SK-N-SH (cell line): ENCODE results near the gene KIAA0513. TPM values are rescaled to one million over a fixed set of nuclear protein-coding genes. Genes with fewer than 3 reads are reported as not detected.

ENCODE experiments used
- CTCF ChIA-PET: fragments of 300-600, 350-600 bp; formaldehyde crosslinking; extraction: SDS; loops from one replicate; lab custom pipeline; 2021; lab: Yijun Ruan, JAX
- POLR2A ChIA-PET: fragments of 350-600 bp; sonication (Branson Sonifier 250); formaldehyde crosslinking; extraction: SDS; loops from one replicate; lab custom pipeline; 2020; ENCODE audit warnings: antibody characterized with exemption, inconsistent platforms; lab: Yijun Ruan, JAX
- DNase-seq: peaks from one replicate; pipeline ENCODE4 v3.0.0; 2012
- H2AFZ ChIP-seq: fragments of 200-600 bp; sonication (generic); 2 replicates; pipeline ENCODE4 v1.8.1; 2016; ENCODE audit warnings: antibody characterized with exemption, mild to moderate bottlenecking, low read depth
- H3F3A ChIP-seq: fragments of 200-600 bp; sonication (generic); replicated peaks from 2 replicates; pipeline ENCODE3; 2016; ENCODE audit warnings: antibody characterized with exemption, mild to moderate bottlenecking; ENCODE audit not compliant: insufficient read depth
- H3K27ac ChIP-seq, 2 experiments: fragments of 200-500 bp in 1 of 2; fragments of 200-600 bp in 1 of 2; sonication (Bioruptor generic) in 1 of 2; sonication (generic), shearing (Covaris generic) in 1 of 2; 2 replicates each; pipeline versions ENCODE4 v1.5.1 to v1.6.1; 2014 to 2016; ENCODE audit warnings: low read depth in 2 of 2, inconsistent platforms in 1 of 2, low read length in 1 of 2, mild to moderate bottlenecking in 1 of 2, mixed read lengths in 1 of 2
- H3K27me3 ChIP-seq: fragments of 200-600 bp; sonication (generic), shearing (Covaris generic); 2 replicates; pipeline ENCODE4 v1.6.1; 2016; ENCODE audit warnings: mixed run types; ENCODE audit not compliant: insufficient read depth
- H3K36me3 ChIP-seq, 2 experiments: fragments of 200-500 bp in 1 of 2; fragments of 200-600 bp in 1 of 2; sonication (Bioruptor generic) in 1 of 2; sonication (generic) in 1 of 2; replicated peaks in 1 of 2; 2 replicates each; pipeline versions ENCODE3 to v1.5.1; 2014 to 2016; ENCODE audit warnings: low read length in 1 of 2, mild to moderate bottlenecking in 1 of 2; ENCODE audit not compliant: insufficient read depth in 2 of 2, control insufficient read depth in 1 of 2
- H3K4me1 ChIP-seq, 2 experiments: fragments of 200-500 bp in 1 of 2; fragments of 200-600 bp in 1 of 2; sonication (Bioruptor generic) in 1 of 2; sonication (generic), shearing (Covaris generic) in 1 of 2; 2 replicates each; pipeline versions ENCODE4 v1.5.1 to v1.6.1; 2014 to 2016; ENCODE audit warnings: low read depth in 1 of 2, low read length in 1 of 2, mixed run types in 1 of 2; ENCODE audit not compliant: insufficient read depth in 2 of 2, control insufficient read depth in 1 of 2
- H3K4me2 ChIP-seq: fragments of 200-600 bp; sonication (generic), shearing (Covaris generic); 2 replicates; pipeline ENCODE4 v1.6.1; 2017; ENCODE audit warnings: mixed run types
- H3K4me3 ChIP-seq, 2 experiments: fragments of 200-500 bp in 1 of 2; fragments of 200-600 bp in 1 of 2; sonication (Bioruptor generic) in 1 of 2; sonication (generic), shearing (Covaris generic) in 1 of 2; 2 replicates each; pipeline versions ENCODE4 v1.5.1 to v1.8.1; 2014 to 2016; ENCODE audit warnings: low read depth in 2 of 2, inconsistent platforms in 1 of 2, low read length in 1 of 2, mild to moderate bottlenecking in 1 of 2, mixed read lengths in 1 of 2, moderate library complexity in 1 of 2
- H3K79me2 ChIP-seq: fragments of 200-600 bp; sonication (generic); 2 replicates; pipeline ENCODE4 v1.8.1; 2017; ENCODE audit warnings: mild to moderate bottlenecking; ENCODE audit not compliant: insufficient read depth
- H3K9ac ChIP-seq: fragments of 200-600 bp; sonication (generic); 2 replicates; pipeline ENCODE4 v1.6.1; 2017; ENCODE audit warnings: mixed run types
- H3K9me2 ChIP-seq: fragments of 200-600 bp; sonication (generic); 2 replicates; pipeline ENCODE4 v1.6.1; 2017; ENCODE audit warnings: mixed run types
- H3K9me3 ChIP-seq: fragments of 200-600 bp; sonication (generic); 2 replicates; pipeline ENCODE4 v1.6.1; 2017; ENCODE audit warnings: mixed run types, mild to moderate bottlenecking, moderate library complexity
- H4K20me1 ChIP-seq: fragments of 200-600 bp; sonication (generic); 2 replicates; pipeline ENCODE4 v1.6.1; 2017; ENCODE audit warnings: mild to moderate bottlenecking, mixed run types; ENCODE audit not compliant: insufficient read depth
- CHD2 ChIP-seq: fragments of 150-350 bp; IDR thresholded peaks from 2 replicates; pipeline ENCODE4 v1.6.1; 2018; ENCODE audit warnings: low read length; ENCODE audit not compliant: partially characterized antibody
- CTCF ChIP-seq: fragments of 200-600 bp; sonication (generic); IDR thresholded peaks from 2 replicates; pipeline ENCODE4 v1.6.1; 2017; ENCODE audit warnings: antibody characterized with exemption, mild to moderate bottlenecking, moderate library complexity
- FOXJ3 ChIP-seq: sonication (generic); formaldehyde crosslinking; IDR thresholded peaks from 2 replicates; pipeline ENCODE4 v1.5.1; 2020; ENCODE audit warnings: mild to moderate bottlenecking, missing genetic modification reagents
- MEF2A ChIP-seq: IDR thresholded peaks from 2 replicates; pipeline ENCODE4 v1.4.0; 2012; ENCODE audit warnings: low read depth, borderline replicate concordance
- POLR2AphosphoS5 ChIP-seq: IDR thresholded peaks from 2 replicates; pipeline ENCODE4 v1.6.1; 2012; ENCODE audit warnings: low read depth, low read length
- RFX5 ChIP-seq: IDR thresholded peaks from 2 replicates; pipeline ENCODE4 v1.6.1; 2012; ENCODE audit warnings: mild to moderate bottlenecking, improper control_type of control experiment, low read length
- WGBS: methylation state at CpG from one replicate; pipeline ENCODE4 v1.1.6; 2017; ENCODE audit warnings: low lambda C conversion rate; 5-methylcytosine and 5-hydroxymethylcytosine counted together
- polyA plus RNA-seq, 3 experiments: library from polyadenylated mRNA; depleted of rRNA; stranded (reverse); fragments of >200 nt; gene quantifications; 2 replicates each; pipeline ENCODE4 v1.2.3, GENCODE V29; 2012
- TF ChIP-seq, protein P1 (sequence below): IDR thresholded peaks from 2 replicates; pipeline ENCODE4 v1.6.1; 2012; ENCODE audit warnings: mild to moderate bottlenecking, low read depth, low read length, moderate library complexity
- TF ChIP-seq, protein P2 (sequence below): IDR thresholded peaks from 2 replicates; pipeline ENCODE4; 2012
- TF ChIP-seq, protein P3 (sequence below): IDR thresholded peaks from 2 replicates; pipeline ENCODE4 v1.4.0; 2012; ENCODE audit warnings: low read depth, borderline replicate concordance

Gene KIAA0513
- polyA plus RNA-seq, 1 of the 3 experiments (the other 2 are of a cell fraction) = 6.5 TPM

- TF ChIP-seq, protein P1, sequence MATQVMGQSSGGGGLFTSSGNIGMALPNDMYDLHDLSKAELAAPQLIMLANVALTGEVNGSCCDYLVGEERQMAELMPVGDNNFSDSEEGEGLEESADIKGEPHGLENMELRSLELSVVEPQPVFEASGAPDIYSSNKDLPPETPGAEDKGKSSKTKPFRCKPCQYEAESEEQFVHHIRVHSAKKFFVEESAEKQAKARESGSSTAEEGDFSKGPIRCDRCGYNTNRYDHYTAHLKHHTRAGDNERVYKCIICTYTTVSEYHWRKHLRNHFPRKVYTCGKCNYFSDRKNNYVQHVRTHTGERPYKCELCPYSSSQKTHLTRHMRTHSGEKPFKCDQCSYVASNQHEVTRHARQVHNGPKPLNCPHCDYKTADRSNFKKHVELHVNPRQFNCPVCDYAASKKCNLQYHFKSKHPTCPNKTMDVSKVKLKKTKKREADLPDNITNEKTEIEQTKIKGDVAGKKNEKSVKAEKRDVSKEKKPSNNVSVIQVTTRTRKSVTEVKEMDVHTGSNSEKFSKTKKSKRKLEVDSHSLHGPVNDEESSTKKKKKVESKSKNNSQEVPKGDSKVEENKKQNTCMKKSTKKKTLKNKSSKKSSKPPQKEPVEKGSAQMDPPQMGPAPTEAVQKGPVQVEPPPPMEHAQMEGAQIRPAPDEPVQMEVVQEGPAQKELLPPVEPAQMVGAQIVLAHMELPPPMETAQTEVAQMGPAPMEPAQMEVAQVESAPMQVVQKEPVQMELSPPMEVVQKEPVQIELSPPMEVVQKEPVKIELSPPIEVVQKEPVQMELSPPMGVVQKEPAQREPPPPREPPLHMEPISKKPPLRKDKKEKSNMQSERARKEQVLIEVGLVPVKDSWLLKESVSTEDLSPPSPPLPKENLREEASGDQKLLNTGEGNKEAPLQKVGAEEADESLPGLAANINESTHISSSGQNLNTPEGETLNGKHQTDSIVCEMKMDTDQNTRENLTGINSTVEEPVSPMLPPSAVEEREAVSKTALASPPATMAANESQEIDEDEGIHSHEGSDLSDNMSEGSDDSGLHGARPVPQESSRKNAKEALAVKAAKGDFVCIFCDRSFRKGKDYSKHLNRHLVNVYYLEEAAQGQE = no peak
- TF ChIP-seq POLR2AphosphoS5 = no peak
- TF ChIP-seq, protein P2, sequence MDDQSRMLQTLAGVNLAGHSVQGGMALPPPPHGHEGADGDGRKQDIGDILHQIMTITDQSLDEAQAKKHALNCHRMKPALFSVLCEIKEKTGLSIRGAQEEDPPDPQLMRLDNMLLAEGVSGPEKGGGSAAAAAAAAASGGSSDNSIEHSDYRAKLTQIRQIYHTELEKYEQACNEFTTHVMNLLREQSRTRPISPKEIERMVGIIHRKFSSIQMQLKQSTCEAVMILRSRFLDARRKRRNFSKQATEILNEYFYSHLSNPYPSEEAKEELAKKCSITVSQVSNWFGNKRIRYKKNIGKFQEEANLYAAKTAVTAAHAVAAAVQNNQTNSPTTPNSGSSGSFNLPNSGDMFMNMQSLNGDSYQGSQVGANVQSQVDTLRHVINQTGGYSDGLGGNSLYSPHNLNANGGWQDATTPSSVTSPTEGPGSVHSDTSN = no peak
- TF ChIP-seq, protein P3, sequence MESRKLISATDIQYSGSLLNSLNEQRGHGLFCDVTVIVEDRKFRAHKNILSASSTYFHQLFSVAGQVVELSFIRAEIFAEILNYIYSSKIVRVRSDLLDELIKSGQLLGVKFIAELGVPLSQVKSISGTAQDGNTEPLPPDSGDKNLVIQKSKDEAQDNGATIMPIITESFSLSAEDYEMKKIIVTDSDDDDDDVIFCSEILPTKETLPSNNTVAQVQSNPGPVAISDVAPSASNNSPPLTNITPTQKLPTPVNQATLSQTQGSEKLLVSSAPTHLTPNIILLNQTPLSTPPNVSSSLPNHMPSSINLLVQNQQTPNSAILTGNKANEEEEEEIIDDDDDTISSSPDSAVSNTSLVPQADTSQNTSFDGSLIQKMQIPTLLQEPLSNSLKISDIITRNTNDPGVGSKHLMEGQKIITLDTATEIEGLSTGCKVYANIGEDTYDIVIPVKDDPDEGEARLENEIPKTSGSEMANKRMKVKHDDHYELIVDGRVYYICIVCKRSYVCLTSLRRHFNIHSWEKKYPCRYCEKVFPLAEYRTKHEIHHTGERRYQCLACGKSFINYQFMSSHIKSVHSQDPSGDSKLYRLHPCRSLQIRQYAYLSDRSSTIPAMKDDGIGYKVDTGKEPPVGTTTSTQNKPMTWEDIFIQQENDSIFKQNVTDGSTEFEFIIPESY = no peak
- TF ChIP-seq, all 33 proteins: peak for 0
Observed at GRCh38 chr16:84986879-84987278, 40.7 kb upstream of the KIAA0513 start (continued).

- POLR2A ChIA-PET = no interaction called here
- H3K4me1 ChIP-seq = peaks cover 4 to 16% of the 10 kb centered on the region in 2 experiments; a peak in 3 of 4 replicates
- no peak for TF ChIP-seq CHD2
- TF ChIP-seq, protein P3 = no peak
- no peak for TF ChIP-seq RFX5
- TF ChIP-seq FOXJ3 (CRISPR knock-in tag) = no peak
- TF ChIP-seq CTCF = 0 out of 2 replicates have a peak, but pooled peaks have one; percentile 19
- no peak for TF ChIP-seq MEF2A
- no peaks in the 10 kb centered on the region for H3K9me3 ChIP-seq
- H3K9me2 ChIP-seq = no peaks in the 10 kb centered on the region
- peaks cover 28 to 42% of the 10 kb centered on the region in 2 experiments for H3K36me3 ChIP-seq
- 93% methylated on average over 16 of the region's 16 CpGs for WGBS
- H2AFZ ChIP-seq = no peak overlapping the region
- peaks cover 15% of the 10 kb centered on the region for H3F3A ChIP-seq
- DNase-seq = no peak
- no peak overlapping the region for H3K4me2 ChIP-seq
- no peaks in the 10 kb centered on the region for H3K27me3 ChIP-seq
- H3K79me2 ChIP-seq = peaks cover 80% of the 10 kb centered on the region
- no peak overlapping the region for H3K4me3 ChIP-seq
- no peak overlapping the region for H3K27ac ChIP-seq
- H4K20me1 ChIP-seq = no peaks in the 10 kb centered on the region
- CTCF ChIA-PET = interaction anchor here (1.3 to 2.5 kb wide), 4 partner anchors 11 to 64 kb away, joined by 3 to 10 read pairs (median 4); no protein-coding TSS in a partner anchor
- H3K9ac ChIP-seq = no peak overlapping the region
Observed at GRCh38 chr16:84988328-84989080, 39.1 kb upstream of the KIAA0513 start.
